ENCODE results near the gene IRF1.

Gene IRF1

DNA sequence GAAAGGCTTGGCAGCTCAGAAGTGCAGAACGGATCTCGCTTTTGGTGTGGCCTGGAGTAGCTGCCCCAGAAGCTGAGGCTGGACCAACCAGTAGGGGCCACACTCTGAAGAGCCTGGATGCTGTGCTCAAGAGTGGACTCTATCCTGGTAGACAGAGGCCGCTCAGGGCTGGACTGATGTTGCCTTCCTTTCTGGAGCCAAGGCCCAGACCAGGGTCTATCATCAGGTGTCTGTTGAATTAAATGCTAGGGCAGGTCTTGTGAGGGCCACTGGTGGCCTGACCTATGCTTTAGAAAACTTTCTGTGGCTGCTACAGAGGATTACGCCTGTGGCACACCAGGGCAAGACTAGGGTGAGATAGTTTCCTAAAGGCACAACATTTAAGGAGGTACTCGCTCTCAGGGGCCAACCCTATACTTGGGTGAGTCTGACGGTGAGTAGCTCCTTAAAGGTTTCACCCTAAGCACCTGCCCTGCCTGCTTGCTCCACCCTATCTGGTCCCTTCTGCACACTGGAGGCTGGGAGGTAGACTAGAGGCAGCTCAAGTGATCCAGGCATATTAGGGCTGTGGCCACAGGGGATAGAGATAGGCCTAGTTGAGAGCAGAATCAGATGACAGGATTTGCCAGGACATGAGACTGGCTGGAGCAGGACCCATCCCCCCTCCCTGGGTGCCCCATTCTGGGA lies 9.8 kb upstream of the IRF1 start:
- no peak for DNase-seq

DNA sequence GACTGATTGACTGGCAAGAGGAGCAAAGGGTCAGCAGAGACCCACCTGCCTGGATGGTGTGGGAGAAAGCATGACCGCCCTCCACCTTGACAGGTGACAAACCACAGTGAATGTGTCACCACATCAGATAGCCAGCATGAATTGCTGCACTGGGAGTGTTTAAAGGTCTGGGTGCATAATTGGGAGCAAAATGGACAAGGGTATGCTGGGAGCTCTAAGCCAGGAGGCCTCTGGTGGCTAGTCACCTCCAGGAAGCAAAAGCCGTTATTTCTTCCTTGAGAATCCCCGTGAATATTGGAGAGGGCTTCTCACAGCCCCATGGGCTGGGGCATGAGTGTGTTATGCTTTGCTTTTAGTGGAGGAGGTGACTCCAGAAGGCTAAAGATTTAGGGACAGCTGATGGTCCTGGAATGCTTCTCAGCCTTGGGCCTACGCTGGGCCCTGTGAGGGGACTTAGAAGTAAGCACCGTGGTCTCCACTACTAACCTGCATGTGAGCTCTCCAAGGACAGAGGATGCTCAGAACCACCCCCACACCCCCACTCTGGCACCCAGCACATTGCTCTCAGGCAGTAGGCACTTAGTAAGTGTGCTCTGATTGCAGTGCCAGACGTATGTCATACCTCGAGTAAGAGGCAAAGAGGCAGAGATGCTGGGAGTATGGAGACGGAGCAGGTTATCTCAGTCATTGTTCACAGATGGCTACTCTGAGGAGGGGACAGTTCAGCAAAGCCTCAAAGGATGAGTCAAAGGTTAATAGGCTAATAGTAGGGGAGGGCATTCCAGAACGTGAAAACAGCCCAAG lies 9.1 kb upstream of the IRF1 start:
- DNase-seq: no peak

DNA sequence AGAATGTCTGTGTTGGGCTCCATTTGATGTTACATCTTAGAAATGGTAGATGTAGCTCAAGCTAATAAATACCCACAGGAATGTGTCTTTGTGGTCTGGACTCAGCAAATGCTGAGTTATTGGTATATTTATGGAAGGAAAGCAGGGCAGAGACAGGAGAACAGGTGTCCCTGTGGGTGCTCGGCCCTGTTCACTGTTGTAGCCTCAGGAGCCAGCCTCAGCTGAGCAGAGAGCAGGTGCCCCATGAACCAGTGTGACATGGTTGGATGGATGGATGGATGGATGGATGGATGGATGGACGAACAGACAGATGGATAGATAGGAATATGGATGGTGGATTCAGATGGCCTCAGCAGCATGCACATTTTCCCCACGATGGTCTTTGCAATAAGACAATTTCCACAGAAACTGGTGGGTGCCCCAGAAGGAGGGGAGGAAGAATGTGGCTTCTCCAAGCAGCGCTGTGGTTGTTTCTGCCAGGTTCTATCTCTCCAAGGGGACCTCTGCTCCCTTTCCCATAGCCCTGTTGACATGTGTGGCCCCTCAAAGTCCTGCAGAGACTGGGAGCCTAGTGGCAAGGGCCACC lies 8.2 kb upstream of the IRF1 start:
- DNase-seq: no peak

DNA sequence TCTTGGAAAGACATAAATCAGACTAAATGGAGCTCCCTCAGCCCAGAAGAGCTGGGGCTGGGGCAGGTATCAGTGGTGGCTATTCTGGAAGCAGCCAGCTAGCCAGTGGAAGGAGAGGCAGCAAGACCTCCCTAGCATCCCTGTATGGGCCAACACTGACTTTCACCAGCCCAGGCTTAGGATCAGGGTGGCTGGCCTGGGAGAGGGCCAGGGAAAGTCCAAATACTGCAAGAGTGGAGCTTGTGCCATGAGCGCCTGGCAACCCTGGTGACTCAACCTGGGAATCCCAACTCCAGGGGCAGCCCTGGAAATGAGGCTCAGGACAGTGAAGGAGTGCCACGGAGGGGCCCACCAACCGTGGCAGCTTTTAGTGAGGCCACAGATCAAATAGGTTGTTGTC lies 7.6 kb upstream of the IRF1 start:
- no peak for DNase-seq

DNA sequence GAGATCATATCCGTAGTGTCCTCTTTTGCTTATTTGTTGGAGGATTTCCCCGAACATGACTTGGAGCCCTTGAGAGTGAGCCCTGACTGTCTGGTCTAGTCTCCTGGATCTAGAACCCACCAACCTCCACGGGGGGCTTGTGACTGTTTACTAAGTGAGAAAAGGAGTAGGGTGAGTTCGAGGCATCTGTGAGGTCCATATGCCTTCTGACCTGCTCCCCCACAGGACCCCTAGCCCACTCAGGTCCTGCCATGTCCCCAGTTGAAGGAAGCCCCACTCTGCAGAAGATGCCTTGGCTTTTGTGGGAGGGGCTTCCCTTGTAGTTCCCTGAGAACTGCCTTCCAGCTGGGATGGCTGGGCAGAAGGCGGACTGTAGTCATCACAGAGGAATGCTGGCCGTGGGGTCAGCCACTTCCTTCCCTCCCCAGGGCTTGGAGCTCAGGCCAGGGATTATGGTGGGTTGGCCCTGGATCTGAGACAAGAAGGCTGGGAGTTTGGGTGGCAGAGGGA lies 7.0 kb upstream of the IRF1 start:
- DNase-seq: no peak

DNA sequence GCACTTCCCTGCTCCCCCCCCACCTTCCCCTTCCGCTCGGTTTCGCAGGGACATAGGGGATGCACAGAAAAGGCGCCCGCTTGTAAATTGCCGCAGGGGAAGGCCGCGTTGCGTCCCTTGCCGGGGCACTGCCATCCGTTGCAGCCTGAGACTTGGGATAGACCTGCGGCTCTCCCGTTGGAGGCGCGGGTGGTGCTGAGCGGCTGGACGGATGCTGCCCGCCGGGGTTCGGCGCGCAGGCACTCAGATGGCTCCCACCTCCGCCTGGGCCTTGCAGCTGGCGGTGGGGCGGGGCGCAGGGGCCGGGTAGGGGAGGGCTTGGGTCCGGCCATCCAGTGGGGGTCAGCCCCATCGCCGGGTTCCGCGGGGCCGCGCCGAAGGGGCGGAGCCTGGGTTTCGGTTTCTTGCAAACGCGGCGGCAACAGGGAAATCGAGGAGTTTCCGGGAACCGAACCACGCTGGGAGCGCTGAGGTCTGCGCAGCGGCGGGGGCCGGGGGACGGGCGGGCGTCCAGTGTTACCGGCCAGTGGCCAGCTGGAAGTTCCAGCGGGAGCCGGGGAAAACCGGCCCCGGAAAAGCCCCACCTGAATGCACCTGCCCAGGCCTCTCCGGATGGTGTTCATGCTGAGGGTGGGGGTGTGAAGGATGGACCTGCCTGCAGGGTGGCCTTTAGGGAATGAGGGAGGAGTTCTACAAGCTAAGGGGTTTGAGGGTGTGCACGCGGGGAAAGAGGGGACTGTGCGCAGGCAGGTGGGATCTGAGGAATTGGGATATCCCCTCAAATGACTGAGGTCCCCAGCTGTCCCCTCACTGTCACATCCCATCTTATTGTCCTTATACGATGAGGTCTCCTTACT lies 6.3 kb upstream of the IRF1 start:
- peak; percentile 84 to 88 for DNase-seq

DNA sequence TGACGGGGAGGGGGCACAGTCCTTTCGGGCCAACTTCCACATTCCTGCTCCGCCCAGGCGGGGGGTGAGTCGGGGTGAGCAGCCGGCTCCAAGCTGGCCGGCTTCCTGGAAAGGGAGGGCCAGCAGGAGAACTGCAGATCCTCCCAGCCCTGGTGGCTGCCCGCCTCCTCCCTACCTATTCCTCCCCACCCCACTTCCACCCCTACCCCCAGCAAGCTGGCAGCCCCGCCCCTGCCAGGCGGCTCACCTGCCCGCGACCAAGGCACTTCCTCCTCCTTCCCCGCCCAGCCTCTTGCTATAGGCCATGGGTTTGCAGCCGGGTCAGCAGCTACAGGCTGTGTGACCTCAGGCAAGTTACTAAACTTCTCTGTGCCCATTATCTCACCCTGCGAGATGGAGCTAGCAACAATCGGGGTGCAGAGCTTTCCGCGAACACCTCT lies 5.6 kb upstream of the IRF1 start:
- DNase-seq: peak; percentile 83 to 89

DNA sequence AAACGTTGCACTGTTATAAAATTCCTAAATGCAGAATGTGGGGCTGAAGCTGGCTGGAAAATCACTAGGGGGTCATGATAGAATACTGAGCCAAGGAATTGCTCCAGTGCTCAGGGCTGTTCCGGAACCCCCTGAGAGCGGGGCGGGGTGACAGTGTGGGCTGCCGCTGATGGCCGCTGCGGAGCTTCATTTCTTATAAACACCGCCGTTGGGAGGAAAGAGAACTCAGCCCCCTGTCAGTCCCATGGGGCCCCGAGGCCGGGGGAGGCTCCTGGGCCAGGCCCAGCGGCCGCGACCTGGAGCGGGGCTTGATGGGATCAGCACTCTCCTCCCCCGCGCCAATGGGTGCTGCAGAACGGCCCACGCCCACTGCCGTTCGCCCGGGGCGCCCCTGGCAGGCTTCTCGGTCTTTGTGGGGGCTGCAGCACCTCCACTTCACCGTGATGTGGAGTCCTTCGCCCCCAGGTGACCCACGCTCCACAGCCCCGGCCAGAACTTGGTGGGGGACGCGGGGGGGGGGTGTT lies 5.2 kb upstream of the IRF1 start:
- peak; percentile 88 to 96 for DNase-seq

DNA sequence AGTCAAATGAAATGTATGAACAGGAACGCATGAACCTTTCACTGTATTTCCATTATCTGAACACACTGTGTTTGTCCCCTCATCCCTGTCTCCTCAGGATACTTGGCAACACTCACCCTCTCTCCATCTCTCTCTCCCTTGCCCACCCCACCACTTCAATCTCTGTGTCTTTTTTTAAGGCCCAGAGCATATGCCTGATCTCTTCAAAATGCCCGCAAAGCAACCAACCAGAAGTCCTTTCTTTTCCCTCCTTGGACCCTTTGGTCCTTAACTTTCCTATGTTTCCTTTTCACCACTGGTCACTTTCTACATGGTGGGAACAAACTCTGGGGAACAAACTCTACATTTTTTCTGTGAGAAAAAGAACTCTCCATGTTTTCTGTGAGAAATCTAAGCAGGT lies 3.2 kb upstream of the IRF1 start:
- DNase-seq: no peak

DNA sequence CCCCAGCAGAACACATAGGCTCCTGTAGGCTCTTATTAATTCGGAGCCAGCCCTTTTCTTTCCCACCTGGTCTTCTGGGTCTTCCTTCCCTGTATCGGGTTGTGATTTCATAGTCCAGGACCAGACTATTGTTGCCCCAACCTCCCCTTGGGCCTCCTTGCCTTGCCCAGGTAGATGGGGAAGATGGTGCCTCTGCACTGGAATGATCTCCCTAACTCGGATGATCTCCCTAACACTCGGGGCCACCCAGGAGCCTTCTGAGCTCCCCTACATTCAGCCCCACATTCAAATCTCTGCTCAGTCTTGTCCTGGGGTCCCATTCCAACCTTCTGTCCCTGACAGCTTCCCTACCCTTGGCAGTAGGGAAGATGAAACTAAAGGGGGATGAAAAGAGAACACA lies 2.7 kb upstream of the IRF1 start:
- DNase-seq: no peak

DNA sequence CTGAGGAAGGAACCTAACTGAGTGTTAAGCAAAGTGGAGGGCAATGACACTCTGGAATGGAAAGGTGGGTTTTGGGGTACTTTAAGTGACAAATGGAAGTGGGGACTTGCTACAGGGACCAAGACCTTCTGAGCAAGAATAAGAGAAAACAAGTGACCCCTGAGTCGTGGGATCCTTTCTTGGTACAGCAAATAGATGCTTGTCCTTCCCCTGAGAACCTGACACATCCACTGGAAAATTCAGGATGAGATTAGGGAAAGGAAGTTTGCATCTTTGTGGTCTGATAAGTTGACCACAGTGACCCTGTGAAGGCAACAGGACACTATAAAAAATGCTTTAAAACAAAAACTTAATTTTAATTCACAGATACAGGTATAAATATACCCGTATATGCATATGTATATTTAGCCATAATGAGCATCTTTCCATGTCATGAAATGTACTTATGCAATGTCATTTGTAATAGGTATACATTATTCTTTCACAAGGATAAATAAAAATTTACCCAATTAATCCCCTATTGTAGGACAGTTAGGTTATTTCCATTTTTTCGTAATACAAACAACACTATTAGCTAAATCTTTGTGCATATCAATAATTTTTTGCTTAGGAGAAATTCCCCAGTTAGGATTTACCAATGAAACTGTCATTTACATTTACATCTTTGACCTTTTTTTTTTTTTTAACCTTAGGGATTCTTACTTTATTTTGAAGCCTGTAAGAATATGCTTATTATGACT lies 2.0 kb upstream of the IRF1 start:
- no peak for DNase-seq

DNA sequence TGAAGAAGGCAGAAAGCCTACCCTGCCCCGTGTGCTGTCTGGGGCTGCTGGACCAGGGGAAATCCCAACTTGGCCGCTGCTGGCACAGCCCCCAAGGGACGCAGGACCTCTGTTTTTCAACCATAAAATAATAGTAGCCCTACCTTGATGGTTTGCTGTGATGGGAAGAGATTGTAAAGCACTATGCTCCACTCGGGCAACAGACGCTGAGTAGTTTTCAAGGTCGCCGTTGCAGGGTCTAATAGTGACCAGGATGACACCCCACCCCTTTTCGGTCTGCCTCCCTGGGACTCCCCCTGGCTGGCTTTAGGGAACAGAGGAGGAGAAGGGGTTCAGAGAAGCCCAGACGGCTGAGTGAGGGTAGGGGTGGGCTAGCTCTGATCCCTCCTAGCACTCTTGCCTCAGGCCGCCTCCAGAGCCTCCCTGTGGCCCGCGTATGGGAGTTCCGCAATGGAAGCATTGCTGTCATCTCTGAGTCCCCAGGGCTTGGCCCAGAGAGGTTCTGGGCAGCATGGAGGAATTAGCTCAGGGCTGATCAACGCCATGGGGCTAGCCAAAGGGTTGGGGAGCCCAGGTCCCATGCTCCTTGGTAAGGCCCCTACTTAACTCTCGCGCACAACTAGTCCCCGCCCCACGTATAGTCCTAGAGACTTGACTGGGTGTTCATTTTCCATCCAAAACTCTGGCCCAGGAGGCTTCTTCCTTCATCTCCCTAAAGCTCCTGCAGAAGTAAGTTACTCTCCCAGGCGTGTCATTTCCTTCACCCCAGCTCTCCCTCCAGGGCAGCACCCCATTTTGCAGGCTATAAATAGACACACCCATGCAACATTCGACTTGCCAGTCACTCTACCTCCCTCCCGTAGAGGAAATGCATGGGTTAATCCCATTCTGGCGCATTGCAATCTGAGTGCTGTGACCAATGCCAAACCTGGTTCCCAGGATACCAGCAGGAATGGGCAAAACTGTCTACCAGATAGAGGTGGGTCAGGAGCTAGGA lies 1.1 kb upstream of the IRF1 start:
- peak; percentile 24 to 29 for DNase-seq

DNA sequence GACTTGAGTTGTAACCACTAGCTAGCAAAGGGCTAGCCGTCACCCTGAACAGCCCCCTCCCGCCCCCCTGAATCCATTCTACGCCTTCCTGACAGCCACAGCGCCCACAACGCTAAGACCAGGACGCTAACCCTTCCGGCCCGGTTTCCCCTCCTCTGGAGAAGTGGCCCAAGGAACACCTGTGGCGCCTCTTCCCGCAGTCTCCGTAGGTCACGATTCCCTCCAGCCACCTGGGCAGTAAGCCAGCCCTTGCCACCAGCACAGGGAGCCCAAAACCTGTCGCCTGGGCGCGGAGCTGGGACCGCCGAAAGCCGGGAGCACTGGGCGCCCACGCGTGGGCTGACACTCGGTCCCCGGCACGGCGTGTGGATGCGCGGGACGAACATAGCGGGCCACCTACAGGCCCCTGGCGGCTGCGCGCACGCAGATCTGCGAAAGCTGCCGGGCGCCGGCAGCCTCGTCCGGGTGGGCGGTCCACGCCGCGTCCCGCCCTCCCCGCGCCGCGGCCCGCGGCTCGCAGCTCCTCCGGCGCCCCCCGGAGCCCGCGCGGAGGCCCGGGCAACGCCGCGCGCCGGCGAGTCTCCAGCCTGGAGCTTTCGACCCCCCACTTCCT lies 596 bp downstream of the IRF1 start:
- DNase-seq: peak; percentile 50 to 75

DNA sequence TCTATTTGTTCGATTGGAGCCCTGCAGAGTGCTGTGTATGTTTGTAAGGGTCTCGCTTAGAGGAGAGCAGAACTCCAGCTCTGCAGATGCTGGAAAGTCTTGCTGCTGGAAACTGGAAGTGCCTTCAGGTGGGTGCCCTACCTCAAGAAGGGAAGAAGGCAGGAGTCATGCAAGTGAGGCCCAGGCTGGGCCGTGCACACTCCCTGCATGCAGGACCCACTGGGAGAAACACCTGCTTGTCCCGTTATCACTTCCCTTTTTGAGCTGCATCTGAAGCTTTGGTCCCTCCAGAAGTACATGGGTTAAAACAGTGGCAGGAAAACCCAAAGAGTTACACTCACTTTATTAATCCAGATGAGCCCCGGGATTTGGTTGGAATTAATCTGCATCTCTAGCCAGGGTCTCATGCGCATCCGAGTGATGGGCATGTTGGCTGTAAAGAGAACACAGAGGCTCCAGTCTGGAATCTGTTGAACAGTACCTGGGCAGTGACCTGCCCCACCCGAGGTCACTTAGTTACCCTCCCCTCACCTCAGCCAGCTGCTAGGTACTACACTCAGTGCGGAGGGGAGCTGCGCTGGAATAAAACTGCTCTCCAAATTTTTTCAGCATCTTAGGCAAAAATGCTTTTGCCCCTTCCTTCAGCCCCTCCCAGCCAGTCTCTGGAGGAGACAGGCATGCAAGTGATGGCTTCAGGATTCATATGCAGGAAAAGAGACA lies 1.4 kb downstream of the IRF1 start:
- DNase-seq: no peak

DNA sequence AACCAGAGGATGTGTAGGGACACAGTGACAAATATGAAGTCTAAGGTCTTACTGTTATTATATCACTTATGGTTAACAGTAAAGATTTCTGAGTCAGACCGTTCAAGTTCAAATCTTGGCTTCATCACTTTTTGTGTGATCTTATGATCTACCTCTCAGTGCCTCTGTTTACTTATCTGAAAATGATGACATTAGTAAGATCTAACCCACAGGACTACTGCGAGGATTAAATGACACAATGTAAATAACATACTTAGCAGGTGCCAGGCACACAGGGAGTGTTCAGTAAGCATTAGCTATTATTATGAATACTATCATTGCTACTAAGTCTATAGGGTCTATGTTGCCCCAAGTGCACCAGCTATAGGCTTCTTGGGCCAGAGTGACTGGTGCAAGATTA lies 2.0 kb downstream of the IRF1 start:
- DNase-seq: no peak

DNA sequence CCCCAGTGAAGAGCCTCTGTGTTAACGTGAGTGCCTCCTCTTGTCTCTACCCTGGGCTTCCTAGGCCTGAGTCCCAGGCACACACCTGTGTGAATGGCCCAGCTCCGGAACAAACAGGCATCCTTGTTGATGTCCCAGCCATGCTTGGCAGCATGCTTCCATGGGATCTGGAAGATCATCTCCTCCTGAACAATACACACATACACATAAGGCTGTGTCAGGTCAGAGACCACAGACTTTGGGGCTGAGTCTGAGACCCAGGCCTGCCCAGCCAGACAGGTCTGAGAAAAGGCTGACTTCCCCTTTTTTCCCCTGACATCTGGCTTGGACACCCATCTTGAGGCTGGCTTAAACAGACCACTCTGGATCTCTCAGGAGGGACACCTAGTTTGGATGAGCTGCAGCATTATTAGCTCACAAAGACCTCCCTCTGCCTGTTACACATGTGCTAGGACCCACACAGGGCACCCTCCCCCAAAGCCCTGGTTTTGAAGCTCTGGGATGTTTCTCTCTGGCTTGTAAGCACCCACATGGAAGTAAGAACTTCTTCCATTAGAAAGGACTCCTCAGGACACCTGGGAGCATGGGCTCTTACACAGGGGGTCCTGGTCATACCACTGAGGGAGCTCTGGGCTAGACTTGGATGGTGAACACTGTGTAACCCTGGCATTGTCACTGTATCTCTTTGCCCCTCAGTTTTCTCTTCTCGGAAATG lies 2.6 kb downstream of the IRF1 start:
- no peak for DNase-seq

DNA sequence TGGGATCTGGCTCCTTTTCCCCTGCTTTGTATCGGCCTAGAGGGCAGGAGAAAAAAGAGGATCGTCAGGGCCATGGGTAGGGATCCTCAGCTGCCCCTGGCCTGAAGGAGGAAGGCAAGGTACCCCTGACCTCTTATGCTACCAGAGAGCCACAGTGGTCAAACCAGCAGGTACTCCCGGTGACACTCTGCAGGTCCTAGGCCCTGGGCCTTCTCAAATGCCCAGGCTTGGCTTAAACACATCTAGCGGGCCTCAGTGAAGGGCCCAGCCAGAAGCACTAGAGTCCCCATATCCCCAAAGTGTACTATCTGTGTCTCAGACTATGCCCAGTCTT lies 3.5 kb downstream of the IRF1 start:
- DNase-seq: no peak

DNA sequence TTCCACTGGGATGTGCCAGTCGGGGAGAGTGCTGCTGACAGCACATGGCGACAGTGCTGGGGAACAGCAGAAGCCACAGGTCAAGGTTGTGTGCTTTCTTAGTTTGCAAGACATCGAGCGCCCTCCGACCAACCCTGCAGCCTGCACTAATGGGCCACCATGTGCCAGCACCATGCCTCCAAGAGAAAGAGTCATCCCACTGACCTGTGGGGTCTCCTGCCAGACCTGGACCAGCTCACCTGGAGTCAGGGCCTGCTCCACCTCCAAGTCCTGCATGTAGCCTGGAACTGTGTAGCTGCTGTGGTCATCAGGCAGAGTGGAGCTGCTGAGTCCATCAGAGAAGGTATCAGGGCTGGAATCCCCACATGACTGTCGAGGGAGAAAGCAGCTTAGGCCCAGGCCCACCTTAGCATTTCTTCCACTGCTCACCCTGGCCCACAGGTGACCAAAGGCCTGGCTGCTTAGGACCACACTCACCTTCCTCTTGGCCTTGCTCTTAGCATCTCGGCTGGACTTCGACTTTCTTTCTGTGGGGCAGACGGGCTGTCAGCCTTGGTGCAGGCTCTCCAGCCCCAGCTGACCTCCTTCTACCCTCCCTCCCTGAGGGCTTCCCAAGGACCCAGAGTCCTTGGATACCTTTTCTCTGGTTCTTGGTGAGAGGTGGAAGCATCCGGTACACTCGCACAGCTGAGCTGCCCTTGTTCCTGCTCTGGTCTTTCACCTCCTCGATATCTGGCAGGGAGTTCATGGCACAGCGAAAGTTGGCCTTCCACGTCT lies 4.1 kb downstream of the IRF1 start:
- no peak for DNase-seq
